HUES48 (cell line): ENCODE measurements around the gene PHKB.
"Not testable (repeated sequence)": the region's sequence is repeated elsewhere in the genome, so short reads cannot be mapped to it uniquely, and the experiment has no call there.

Experiments
- H3K27ac ChIP-seq: one replicate; pipeline ENCODE4 v1.7.0; 2013; ENCODE audit warnings: low read depth, low read length, inconsistent platforms
- H3K27me3 ChIP-seq: 2 replicates; pipeline ENCODE4 v1.6.1; 2013; ENCODE audit warnings: mild to moderate bottlenecking, low read length; ENCODE audit not compliant: control insufficient read depth, insufficient read depth
- H3K36me3 ChIP-seq: 2 replicates; pipeline ENCODE4 v1.6.1; 2013; ENCODE audit warnings: low read length; ENCODE audit not compliant: control insufficient read depth, insufficient read depth
- H3K4me1 ChIP-seq: 2 replicates; pipeline ENCODE4 v1.6.1; 2013; ENCODE audit warnings: mild to moderate bottlenecking, low read length; ENCODE audit not compliant: control insufficient read depth, insufficient read depth
- H3K4me3 ChIP-seq: 2 replicates; pipeline ENCODE4 v1.5.1; 2013; ENCODE audit warnings: mild to moderate bottlenecking, low read depth, low read length
- H3K9ac ChIP-seq: 2 replicates; pipeline ENCODE4 v1.6.1; 2013; ENCODE audit warnings: mild to moderate bottlenecking, low read depth, low read length, moderate library complexity
- H3K9me3 ChIP-seq: 2 replicates; pipeline ENCODE4 v1.6.1; 2013; ENCODE audit warnings: low read length; ENCODE audit not compliant: control insufficient read depth, insufficient read depth

Gene PHKB

DNA sequence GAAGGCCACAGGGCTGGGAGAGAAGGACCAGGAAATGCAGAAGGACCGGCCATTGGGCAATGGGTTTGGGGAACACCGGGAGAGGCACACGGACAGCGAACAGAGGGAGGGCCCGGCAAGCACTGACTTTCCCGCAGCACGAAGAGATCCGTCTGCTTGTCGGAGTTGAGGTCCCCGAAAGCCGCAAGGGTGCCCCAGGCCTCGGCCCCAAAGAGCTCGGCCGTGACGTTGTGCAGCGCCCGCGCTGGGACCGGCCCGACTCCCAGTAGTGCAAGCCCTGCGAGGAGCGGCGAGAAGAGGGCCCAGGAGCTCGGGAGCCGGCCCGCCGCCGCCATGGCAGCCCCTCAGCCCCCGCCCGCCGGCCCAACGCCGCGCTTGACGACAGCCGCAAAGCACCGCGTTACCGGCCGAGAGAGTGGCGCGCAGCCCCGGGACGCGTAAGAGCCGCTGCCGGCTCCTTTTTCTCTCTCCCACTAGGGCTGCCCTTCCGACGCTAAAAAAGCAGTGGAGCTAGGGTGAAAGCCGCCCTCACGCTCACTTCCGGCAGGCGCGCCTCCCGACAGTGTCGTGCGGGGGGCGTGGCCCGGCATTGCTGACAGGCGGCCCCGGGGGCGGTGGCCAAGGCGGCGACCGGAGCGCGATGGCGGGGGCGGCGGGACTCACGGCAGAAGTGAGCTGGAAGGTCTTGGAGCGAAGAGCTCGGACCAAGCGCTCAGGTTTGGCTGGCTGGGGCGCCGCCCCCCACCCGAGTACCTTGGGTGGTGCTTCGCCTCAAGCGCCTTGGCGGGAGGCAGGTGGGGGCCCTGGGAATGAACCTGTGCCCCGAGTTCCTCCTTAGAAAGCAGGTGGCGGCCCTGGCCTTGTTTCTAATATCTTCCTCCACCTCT, at the start of gene PHKB, which contains the start of gene ITFG1:
Gene PHKB, plus strand, starts transcription at position 621 of the 887 bp plus-strand sequence. Its CDS starts 20 bp downstream, at position 641.
Gene ITFG1, minus strand, starts transcription at position 353 of the 887 bp plus-strand sequence. Its CDS starts 18 bp downstream, at position 335.
- H3K36me3 ChIP-seq: peaks cover 15% of the 10 kb centered on the region
- peaks cover 21% of the 10 kb centered on the region for H3K4me1 ChIP-seq
- no peaks in the 10 kb centered on the region for H3K9me3 ChIP-seq
- H3K27ac ChIP-seq: peak within 1 kb of the TSS; percentile 99
- H3K9ac ChIP-seq: peak within 1 kb of the TSS; percentile 93
- H3K27me3 ChIP-seq: no peaks in the 10 kb centered on the region
- H3K4me3 ChIP-seq: peak within 1 kb of the TSS; percentile 83

DNA sequence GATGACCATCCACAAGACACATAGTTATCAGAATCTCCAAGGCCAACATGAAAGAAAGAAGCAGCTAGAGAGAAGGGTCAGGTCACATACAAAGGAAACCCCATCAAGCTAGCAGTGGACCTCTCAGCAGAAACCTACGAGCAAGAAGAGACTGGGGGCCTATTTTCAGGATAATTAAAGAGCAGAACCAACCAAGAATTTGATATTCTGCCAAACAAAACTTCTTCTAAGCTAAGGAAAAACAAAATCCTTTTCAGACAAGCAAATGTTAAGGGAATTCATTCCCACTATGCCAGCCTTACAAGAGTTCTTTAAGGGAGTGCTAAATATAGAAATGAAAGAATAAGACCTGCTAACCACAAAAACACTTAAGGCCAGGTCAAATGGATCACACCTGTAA, 48.1 kb upstream of the PHKB start:
- no peaks in the 10 kb centered on the region for H3K4me1 ChIP-seq
- no peak overlapping the region for H3K4me3 ChIP-seq
- no peak overlapping the region for H3K9ac ChIP-seq
- H3K27me3 ChIP-seq: no peaks in the 10 kb centered on the region
- H3K36me3 ChIP-seq: 0 out of 2 replicates have a peak, but pooled peaks cover 2% of the 10 kb centered on the region
- no peaks in the 10 kb centered on the region for H3K9me3 ChIP-seq
- H3K27ac ChIP-seq: no peak overlapping the region

DNA sequence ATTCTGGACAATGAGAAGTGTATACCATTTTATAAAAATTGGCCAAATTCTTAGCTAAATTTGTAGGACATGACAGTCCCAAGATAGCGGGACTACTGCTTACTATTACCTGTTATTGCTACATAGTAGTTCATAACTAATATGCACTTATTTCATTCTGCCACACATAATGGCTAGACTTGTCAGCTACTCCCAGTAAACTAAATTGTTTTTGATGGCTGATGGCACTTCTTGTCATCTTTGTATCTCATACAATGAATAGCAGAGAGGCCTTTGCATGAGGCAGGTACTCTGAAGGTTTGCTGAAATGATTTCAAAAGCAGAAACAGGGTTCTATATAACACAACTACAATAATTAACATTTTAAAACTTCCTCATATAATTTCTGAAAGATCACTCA, 44.3 kb upstream of the PHKB start:
- no peak overlapping the region for H3K4me3 ChIP-seq
- H3K4me1 ChIP-seq: no peaks in the 10 kb centered on the region
- H3K27ac ChIP-seq: no peak overlapping the region
- H3K9ac ChIP-seq: no peak overlapping the region
- H3K27me3 ChIP-seq: no peaks in the 10 kb centered on the region
- 0 out of 2 replicates have a peak, but pooled peaks cover 2% of the 10 kb centered on the region for H3K36me3 ChIP-seq
- no peaks in the 10 kb centered on the region for H3K9me3 ChIP-seq

DNA sequence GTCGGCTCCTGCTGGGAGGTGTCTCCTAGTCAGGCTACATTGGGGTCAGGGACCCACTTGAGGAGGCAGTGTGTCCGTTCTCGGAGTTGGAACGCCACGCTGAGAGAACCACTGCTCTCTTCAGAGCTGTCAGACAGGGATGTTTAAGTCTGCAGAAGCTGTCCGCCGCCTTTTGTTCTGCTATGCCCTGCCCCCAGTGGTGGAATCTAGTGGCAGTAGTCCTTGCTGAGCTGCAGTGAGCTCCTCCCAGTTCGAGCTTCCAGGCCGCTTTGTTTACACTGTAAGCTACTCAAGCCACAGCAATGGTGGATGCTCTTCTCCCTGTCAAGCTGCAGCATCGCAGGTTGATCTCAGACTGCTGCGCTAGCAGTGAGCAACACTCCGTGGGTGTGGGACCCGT, 36.3 kb upstream of the PHKB start:
- Histone ChIP-seq H3K9ac (no peak overlapping the region), H3K4me1 (no peaks in the 10 kb centered on the region), H3K27me3 (no peaks in the 10 kb centered on the region), H3K36me3 (peaks cover 17% of the 10 kb centered on the region), H3K27ac (peak overlapping the region; percentile 12), H3K9me3 (no peaks in the 10 kb centered on the region), H3K4me3 (no peak overlapping the region)

DNA sequence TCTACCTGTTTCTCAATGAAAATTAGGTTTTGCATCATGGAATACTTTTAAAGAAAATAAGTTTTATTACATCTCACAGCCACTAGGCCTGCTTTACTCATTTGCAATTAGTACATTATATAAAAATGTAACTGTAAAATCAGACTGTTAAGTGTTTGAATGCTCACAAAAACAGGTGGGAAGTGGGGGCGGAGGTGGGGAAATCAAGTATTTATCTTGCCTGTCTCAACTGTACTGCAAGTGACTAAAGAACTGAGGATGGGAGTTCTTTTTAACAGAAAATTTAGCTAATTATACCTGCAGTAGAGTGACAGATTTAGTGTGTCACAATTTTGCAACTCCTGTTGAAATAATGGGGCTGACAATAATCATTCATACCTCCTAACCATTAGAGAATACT, 34.3 kb upstream of the PHKB start:
- H3K4me1 ChIP-seq: no peaks in the 10 kb centered on the region
- H3K9ac ChIP-seq: no peak overlapping the region
- H3K4me3 ChIP-seq: no peak overlapping the region
- peaks cover 17% of the 10 kb centered on the region for H3K36me3 ChIP-seq
- no peak overlapping the region for H3K27ac ChIP-seq
- H3K27me3 ChIP-seq: no peaks in the 10 kb centered on the region
- no peaks in the 10 kb centered on the region for H3K9me3 ChIP-seq

DNA sequence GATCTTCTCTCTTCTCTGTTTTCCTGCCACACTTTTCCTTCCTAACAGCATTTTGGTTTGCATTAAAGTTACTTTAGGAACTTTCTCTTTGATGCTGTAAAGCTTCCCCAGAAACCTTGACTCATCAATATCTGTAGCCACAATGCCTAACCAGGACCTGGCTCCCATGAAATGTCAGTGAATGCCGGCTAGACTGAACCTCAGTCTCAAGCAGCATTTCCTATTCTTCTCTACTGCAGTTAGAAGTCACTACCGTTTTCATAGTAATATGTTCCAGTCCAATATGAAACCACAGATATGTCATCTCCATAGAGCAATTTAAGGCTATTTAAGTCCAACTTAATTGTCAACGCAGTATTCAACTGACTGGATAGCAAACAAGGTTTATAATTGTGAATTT, 29.2 kb upstream of the PHKB start:
- no peak overlapping the region for H3K27ac ChIP-seq
- H3K4me3 ChIP-seq: no peak overlapping the region
- H3K9me3 ChIP-seq: no peaks in the 10 kb centered on the region
- no peaks in the 10 kb centered on the region for H3K27me3 ChIP-seq
- H3K9ac ChIP-seq: no peak overlapping the region
- no peaks in the 10 kb centered on the region for H3K4me1 ChIP-seq
- H3K36me3 ChIP-seq: peaks cover 14% of the 10 kb centered on the region

DNA sequence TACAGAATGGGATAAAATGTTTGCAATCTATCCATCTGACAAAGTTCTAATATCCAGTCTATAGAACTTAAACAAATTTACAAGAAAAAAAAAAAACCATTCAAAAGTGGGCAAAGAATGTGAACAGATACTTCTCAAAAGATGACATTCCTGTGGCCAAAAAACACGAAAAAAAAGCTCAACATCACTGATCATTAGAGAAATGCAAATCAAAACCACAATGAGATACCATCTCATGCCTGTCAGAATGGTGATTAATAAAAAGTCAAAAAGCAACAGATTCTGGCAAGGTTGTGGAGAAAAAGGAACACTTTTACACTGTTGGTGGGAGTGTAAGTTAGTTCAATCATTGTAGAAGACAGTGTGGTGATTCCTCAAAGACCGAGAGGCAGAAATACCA, 26.9 kb upstream of the PHKB start:
- not testable (repeated sequence) for H3K4me3 ChIP-seq, H3K9me3 ChIP-seq, H3K36me3 ChIP-seq, H3K27ac ChIP-seq, H3K4me1 ChIP-seq, H3K9ac ChIP-seq, H3K27me3 ChIP-seq

DNA sequence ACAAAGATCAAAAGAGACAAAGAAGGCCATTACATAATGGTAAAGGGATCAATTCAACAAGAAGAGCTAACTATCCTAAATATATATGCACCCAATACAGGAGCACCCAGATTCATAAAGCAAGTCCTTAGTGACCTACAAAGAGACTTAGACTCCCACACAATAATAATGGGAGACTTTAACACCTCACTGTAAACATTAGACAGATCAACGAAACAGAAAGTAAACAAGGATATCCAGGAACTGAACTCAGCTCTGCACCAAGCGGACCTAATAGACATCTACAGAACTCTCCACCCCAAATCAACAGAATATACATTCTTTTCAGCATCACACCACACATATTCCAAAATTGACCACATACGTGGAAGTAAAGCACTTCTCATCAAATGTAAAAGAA, 21.1 kb upstream of the PHKB start:
- not testable (repeated sequence) for H3K4me1 ChIP-seq, H3K36me3 ChIP-seq, H3K9ac ChIP-seq, H3K27ac ChIP-seq, H3K9me3 ChIP-seq, H3K27me3 ChIP-seq, H3K4me3 ChIP-seq

DNA sequence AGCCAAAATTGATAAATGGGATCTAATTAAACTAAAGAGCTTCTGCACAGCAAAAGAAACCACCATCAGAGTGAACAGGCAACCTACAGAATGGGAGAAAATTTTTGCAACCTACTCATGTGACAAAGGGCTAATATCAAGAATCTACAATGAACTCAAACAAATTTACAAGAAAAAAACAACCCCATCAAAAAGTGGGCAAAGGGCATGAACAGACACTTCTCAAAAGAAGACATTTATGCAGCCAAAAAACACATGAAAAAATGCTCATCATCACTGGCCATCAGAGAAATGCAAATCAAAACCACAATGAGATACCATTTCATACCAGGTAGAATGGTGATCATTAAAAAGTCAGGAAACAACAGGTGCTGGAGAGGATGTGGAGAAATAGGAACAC, 18.2 kb upstream of the PHKB start:
- not testable (repeated sequence) for H3K27ac ChIP-seq, H3K9me3 ChIP-seq, H3K27me3 ChIP-seq, H3K9ac ChIP-seq, H3K4me1 ChIP-seq, H3K36me3 ChIP-seq, H3K4me3 ChIP-seq

DNA sequence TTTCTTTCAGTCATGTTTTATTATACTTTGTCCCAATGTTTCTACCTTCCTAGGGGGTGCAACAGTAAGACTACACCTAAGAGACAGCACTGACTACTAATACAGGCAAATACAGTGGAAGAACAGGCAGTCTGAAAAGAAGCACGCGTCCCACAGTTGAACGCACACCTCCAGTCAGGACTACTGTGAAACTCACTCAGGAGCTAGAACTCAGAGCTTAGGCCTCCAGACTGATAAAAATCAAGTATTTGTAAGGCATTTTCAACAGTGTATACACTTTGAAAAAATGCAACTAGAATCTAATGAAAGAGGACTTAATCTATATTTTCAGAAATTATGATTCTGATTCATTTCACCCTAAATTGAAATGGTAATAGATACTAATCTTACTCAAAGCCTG, 14.7 kb upstream of the PHKB start:
- Histone ChIP-seq H3K27ac (no peak overlapping the region), H3K4me1 (no peaks in the 10 kb centered on the region), H3K4me3 (no peak overlapping the region), H3K9ac (no peak overlapping the region), H3K9me3 (no peaks in the 10 kb centered on the region), H3K36me3 (peaks cover 34% of the 10 kb centered on the region), H3K27me3 (no peaks in the 10 kb centered on the region)

DNA sequence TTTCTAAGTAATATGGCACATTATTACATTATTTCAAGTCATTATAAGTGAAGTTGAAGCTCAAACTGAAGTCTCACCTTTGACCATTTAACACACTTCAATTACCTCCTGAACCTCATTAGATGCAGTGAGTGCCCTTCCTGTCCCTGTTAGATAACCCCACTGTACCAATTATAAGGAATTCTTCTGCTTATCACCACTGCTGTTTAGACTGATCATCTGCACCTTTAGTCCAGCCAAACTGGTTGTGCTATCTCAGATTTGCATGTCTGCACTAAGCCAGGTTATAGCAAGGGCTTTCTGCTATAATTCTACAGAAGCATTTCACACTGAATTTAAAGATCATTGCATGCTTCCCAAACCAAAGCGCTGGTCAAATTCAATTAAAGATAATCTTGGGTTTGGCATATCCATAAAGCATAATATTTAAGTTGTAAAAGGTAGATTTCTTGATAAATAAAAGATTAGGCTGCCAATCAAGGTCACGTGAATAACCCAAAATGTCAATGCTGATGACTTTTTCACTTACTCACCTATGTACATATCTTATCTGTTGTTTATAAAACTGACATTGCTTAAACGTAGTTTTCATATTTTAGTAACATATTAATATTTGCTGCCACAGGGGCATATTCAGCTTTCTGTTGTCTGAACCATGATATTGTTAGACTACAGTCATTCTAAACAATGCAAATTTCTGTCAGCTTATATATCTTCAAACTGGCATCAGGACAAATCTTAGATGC, 12.1 kb upstream of the PHKB start:
- Histone ChIP-seq H3K27me3 (no peaks in the 10 kb centered on the region), H3K36me3 (peaks cover 55% of the 10 kb centered on the region), H3K27ac (no peak overlapping the region), H3K4me3 (no peak overlapping the region), H3K9me3 (no peaks in the 10 kb centered on the region), H3K4me1 (no peaks in the 10 kb centered on the region), H3K9ac (no peak overlapping the region)
